HG02981 (cell line): ENCODE data around the gene PMAIP1.
"Not testable (repeated sequence)": the region's sequence is repeated elsewhere in the genome, so short reads cannot be mapped to it uniquely, and the experiment has no call there.

Experiments used
- ATAC-seq: cut with Tn5 transposase; IDR thresholded peaks from one replicate; pipeline ENCODE4 v1.9.1; 2021; ENCODE audit warnings: mild to moderate bottlenecking, moderate library complexity; ENCODE audit not compliant: unreplicated experiment

PMAIP1 gene

GRCh38 chr18:59884351-59884750, 15.4 kb upstream of the PMAIP1 start:
- ATAC-seq, result no peak

GRCh38 chr18:59885579-59886163, 14.1 kb upstream of the PMAIP1 start:
- peak; percentile 71 for ATAC-seq

GRCh38 chr18:59886399-59886798, 13.4 kb upstream of the PMAIP1 start:
- ATAC-seq, result not testable (repeated sequence)

GRCh38 chr18:59892123-59892522, 7.7 kb upstream of the PMAIP1 start:
- ATAC-seq, result no peak

GRCh38 chr18:59893971-59894370, 5.8 kb upstream of the PMAIP1 start:
- no peak for ATAC-seq

- no peak for ATAC-seq
Observed at GRCh38 chr18:59897321-59897954, 2.4 kb upstream of the PMAIP1 start.

GRCh38 chr18:59898093-59898492, 1.7 kb upstream of the PMAIP1 start:
- no peak for ATAC-seq

GRCh38 chr18:59898609-59899297, 1.0 kb upstream of the PMAIP1 start:
- ATAC-seq, result no peak

- peak; percentile 40 for ATAC-seq
Observed at GRCh38 chr18:59900222-59901128, 679 bp downstream of the PMAIP1 start.

- ATAC-seq, result no peak
Observed at GRCh38 chr18:59902131-59902992, 2.6 kb downstream of the PMAIP1 start.

- no peak for ATAC-seq
Observed at GRCh38 chr18:59902993-59903610, 3.3 kb downstream of the PMAIP1 start.

- no peak for ATAC-seq
Observed at GRCh38 chr18:59904011-59904601, 4.3 kb downstream of the PMAIP1 start.

- ATAC-seq, result no peak
Observed at GRCh38 chr18:59905686-59906091, 5.9 kb downstream of the PMAIP1 start.

- ATAC-seq, result no peak
Observed at GRCh38 chr18:59906203-59906602, 6.4 kb downstream of the PMAIP1 start.

GRCh38 chr18:59907172-59907571, 7.4 kb downstream of the PMAIP1 start:
- ATAC-seq, result peak; percentile 20

GRCh38 chr18:59907660-59908059, 7.9 kb downstream of the PMAIP1 start:
- ATAC-seq, result peak; percentile 4

- no peak for ATAC-seq
Observed at GRCh38 chr18:59908799-59909198, 9.0 kb downstream of the PMAIP1 start.

GRCh38 chr18:59909289-59910036, 9.7 kb downstream of the PMAIP1 start:
- ATAC-seq, result no peak

GRCh38 chr18:59910967-59911366, 11.2 kb downstream of the PMAIP1 start:
- ATAC-seq, result no peak
